IMR-90 (cell line): ENCODE results near the gene HEATR3.

ENCODE experiments used
- CEBPB ChIP-seq: IDR thresholded peaks from 2 replicates; pipeline ENCODE4 v1.6.1; 2012; ENCODE audit warnings: low read depth, low read length, improper control_type of control experiment
- CTCF ChIP-seq: conservative IDR thresholded peaks from 2 replicates; pipeline ENCODE4 v1.5.1; 2012; ENCODE audit warnings: mild to moderate bottlenecking, low read depth, low read length, improper control_type of control experiment
- ELK1 ChIP-seq: fragments of 150-350 bp; IDR thresholded peaks from 2 replicates; pipeline ENCODE4 v1.6.1; 2016; ENCODE audit warnings: low read depth, mild to moderate bottlenecking, low read length, moderate library complexity, borderline replicate concordance
- FOS ChIP-seq: fragments of 150-350 bp; IDR thresholded peaks from 2 replicates; pipeline ENCODE4 v1.6.1; 2016; ENCODE audit warnings: low read depth, low read length
- MAZ ChIP-seq: IDR thresholded peaks from 2 replicates; pipeline ENCODE4 v1.6.1; 2012; ENCODE audit warnings: low read depth, mild to moderate bottlenecking, low read length, improper control_type of control experiment, moderate library complexity, borderline replicate concordance
- POLR2A ChIP-seq: IDR thresholded peaks from 2 replicates; pipeline ENCODE4 v1.6.1; 2012; ENCODE audit warnings: mild to moderate bottlenecking, low read depth, low read length
- RAD21 ChIP-seq: IDR thresholded peaks from 2 replicates; pipeline ENCODE4 v1.6.1; 2012; ENCODE audit warnings: low read length, improper control_type of control experiment
- RCOR1 ChIP-seq: IDR thresholded peaks from 2 replicates; pipeline ENCODE4 v1.6.1; 2012; ENCODE audit warnings: mild to moderate bottlenecking, low read length, improper control_type of control experiment; ENCODE audit not compliant: insufficient replicate concordance
- RFX5 ChIP-seq: IDR thresholded peaks from 2 replicates; pipeline ENCODE4 v1.8.0; 2012; ENCODE audit warnings: low read depth, mild to moderate bottlenecking, low read length, moderate library complexity
- USF2 ChIP-seq: fragments of 150-350 bp; IDR thresholded peaks from 2 replicates; pipeline ENCODE4 v1.6.1; 2017; ENCODE audit warnings: mild to moderate bottlenecking, antibody characterized with exemption, low read length, low read depth

- no peak for TF ChIP-seq CTCF
- no peak for TF ChIP-seq RAD21
- no peak for TF ChIP-seq MAZ
- no peak for TF ChIP-seq CEBPB
- TF ChIP-seq POLR2A = no peak
- TF ChIP-seq USF2 = no peak
- no peak for TF ChIP-seq ELK1
- TF ChIP-seq FOS = no peak
- no peak for TF ChIP-seq RFX5
- TF ChIP-seq RCOR1 = no peak
Measured at GRCh38 chr16:50023641-50024040, 42.1 kb upstream of the HEATR3 start.
